Liver (tissue), 9 donors: ENCODE results near the gene FNBP1. TPM values are rescaled to one million over a fixed set of nuclear protein-coding genes. Genes with fewer than 3 reads are reported as not detected.

ENCODE experiments used
- DNase-seq: peaks from one replicate; pipeline ENCODE4 v3.0.0-alpha.2; 2017; ENCODE audit warnings: low spot score
- H3K27ac ChIP-seq, 2 donors: one replicate each; pipeline ENCODE4 v1.7.0; 2013; ENCODE audit warnings: inconsistent platforms in 2 of 2, low read length in 2 of 2, control low read depth in 1 of 2, low read depth in 1 of 2, mild to moderate bottlenecking in 1 of 2
- H3K27me3 ChIP-seq, 4 donors: one replicate each; pipeline versions ENCODE4 v1.6.1 to v1.7.0; 2013; ENCODE audit warnings: low read length in 3 of 4, inconsistent platforms in 1 of 4, mild to moderate bottlenecking in 1 of 4, moderate library complexity in 1 of 4; ENCODE audit not compliant: control insufficient read depth in 4 of 4, insufficient read depth in 4 of 4
- H3K36me3 ChIP-seq, 4 donors: one replicate each; pipeline versions ENCODE4 v1.6.1 to v1.7.0; 2013; ENCODE audit warnings: low read length in 3 of 4, mild to moderate bottlenecking in 3 of 4, low read depth in 1 of 4, moderate library complexity in 1 of 4; ENCODE audit not compliant: control insufficient read depth in 4 of 4, insufficient read depth in 3 of 4
- H3K4me1 ChIP-seq, 4 donors: one replicate each; pipeline versions ENCODE4 v1.6.1 to v1.7.0; 2013; ENCODE audit warnings: low read length in 3 of 4, mild to moderate bottlenecking in 3 of 4, moderate library complexity in 1 of 4; ENCODE audit not compliant: control insufficient read depth in 4 of 4, insufficient read depth in 4 of 4
- H3K4me3 ChIP-seq, 3 donors: one replicate each; pipeline versions ENCODE4 v1.6.1 to v1.7.0; 2013; ENCODE audit warnings: low read length in 3 of 3, control low read depth in 1 of 3, low read depth in 1 of 3, mild to moderate bottlenecking in 1 of 3
- H3K9ac ChIP-seq, 2 donors: one replicate each; pipeline ENCODE4 v1.7.0; 2013; ENCODE audit warnings: low read length in 2 of 2, mild to moderate bottlenecking in 2 of 2, moderate library complexity in 2 of 2, control low read depth in 1 of 2, low read depth in 1 of 2
- H3K9me3 ChIP-seq, 4 donors: one replicate each; pipeline versions ENCODE4 v1.6.1 to v1.7.0; 2013; ENCODE audit warnings: low read length in 3 of 4; ENCODE audit not compliant: control insufficient read depth in 4 of 4
- CTCF ChIP-seq: fragments of 150-350 bp; IDR thresholded peaks from 2 replicates; pipeline ENCODE4 v1.5.1; 2017; ENCODE audit warnings: improper control_type of control experiment, low read depth, low read length; ENCODE audit not compliant: missing input control
- FOXA1 ChIP-seq: IDR thresholded peaks from 2 replicates; pipeline ENCODE4 v1.6.1; 2016; ENCODE audit warnings: antibody characterized with exemption
- HNF4A ChIP-seq, 2 donors: conservative IDR thresholded peaks; 2 replicates each; pipeline ENCODE4 v1.6.1; 2016; ENCODE audit warnings: antibody characterized with exemption in 2 of 2, mild to moderate bottlenecking in 2 of 2
- HNF4G ChIP-seq: IDR thresholded peaks from 2 replicates; pipeline ENCODE4 v1.6.1; 2016; ENCODE audit warnings: antibody characterized with exemption
- JUND ChIP-seq, 2 donors: IDR thresholded peaks; 2 replicates each; pipeline ENCODE4 v1.6.1; 2016; ENCODE audit warnings: antibody characterized with exemption in 2 of 2
- NR2F2 ChIP-seq: IDR thresholded peaks from 2 replicates; pipeline ENCODE4 v1.6.1; 2016; ENCODE audit warnings: antibody characterized with exemption
- RAD21 ChIP-seq, 2 donors: IDR thresholded peaks; 2 replicates each; pipeline ENCODE4 v1.6.1; 2016; ENCODE audit warnings: antibody characterized with exemption in 2 of 2, mild to moderate bottlenecking in 2 of 2
- REST ChIP-seq: IDR thresholded peaks from 2 replicates; pipeline ENCODE4 v1.6.1; 2016; ENCODE audit warnings: antibody characterized with exemption, mild to moderate bottlenecking
- RXRA ChIP-seq, 2 donors: IDR thresholded peaks; 2 replicates each; pipeline ENCODE4 v1.6.1; 2017 to 2018; ENCODE audit warnings: antibody characterized with exemption in 2 of 2, mild to moderate bottlenecking in 1 of 2
- ZBTB33 ChIP-seq: IDR thresholded peaks from 2 replicates; pipeline ENCODE4 v1.6.1; 2016; ENCODE audit warnings: antibody characterized with exemption
- WGBS: extraction: QIAGEN DNeasy Blood & Tissue Kit; methylation state at CpG from one replicate; pipeline ENCODE4 v1.1.7; 2013; 5-methylcytosine and 5-hydroxymethylcytosine counted together
- polyA plus RNA-seq, 2 donors: library from polyadenylated mRNA; stranded (reverse) in 1 of 2; unstranded in 1 of 2; fragments of 200-250 nt in 1 of 2; fragments of >200 nt in 1 of 2; fragmentation: Nextera tagmentation in 1 of 2; extraction: Ambion mirVana in 1 of 2; gene quantifications; one replicate each; pipeline versions ENCODE4 v1.2.1 to v1.2.3, GENCODE V29; 2013 to 2015
- total RNA-seq, 2 donors: library from RNA; depleted of rRNA; stranded (reverse); fragments of >200 nt; gene quantifications; one replicate each; pipeline ENCODE4 v1.2.3, GENCODE V29; 2014
- TF ChIP-seq, protein P1 (sequence below): IDR thresholded peaks from 2 replicates; pipeline ENCODE4 v1.6.1; 2016; ENCODE audit warnings: antibody characterized with exemption
- donor health status: healthy.
- donor health status: healthy.
- donor health status: healthy.
- donor health status: healthy.
- donor health status: healthy.

FNBP1 gene
- total and polyA plus RNA-seq, 4 donors, result 6.6 to 15.6 (median 12.3) TPM

GRCh38 chr9:129958796-129959195, 84.2 kb downstream of the FNBP1 start:
- 95% methylated on average over 1 of the region's 1 CpG for WGBS

More at GRCh38 chr9:129958796-129959195, 84.2 kb downstream of the FNBP1 start:
- H3K27ac ChIP-seq, result no peak overlapping the region
- no peaks in the 10 kb centered on the region for H3K9me3 ChIP-seq
- DNase-seq, result no peak
- H3K4me1 ChIP-seq, result peaks cover 1 to 5% (median 3%) of the 10 kb centered on the region in 4 donors
- TF ChIP-seq HNF4A (conservative IDR thresholded peaks at IDR 0.05) (no peak), RXRA (IDR thresholded peaks at IDR 0.05) (no peak), FOXA1 (no peak), CTCF (no peak), RAD21 (IDR thresholded peaks at IDR 0.05) (no peak), JUND (IDR thresholded peaks at IDR 0.05) (no peak), HNF4G (no peak), NR2F2 (no peak), REST (no peak), ZBTB33 (no peak)
- TF ChIP-seq, protein P1, sequence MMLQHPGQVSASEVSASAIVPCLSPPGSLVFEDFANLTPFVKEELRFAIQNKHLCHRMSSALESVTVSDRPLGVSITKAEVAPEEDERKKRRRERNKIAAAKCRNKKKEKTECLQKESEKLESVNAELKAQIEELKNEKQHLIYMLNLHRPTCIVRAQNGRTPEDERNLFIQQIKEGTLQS, result no peak
- H3K36me3 ChIP-seq, result peaks cover 2 to 10% (median 5%) of the 10 kb centered on the region in 4 donors
- no peaks in the 10 kb centered on the region for H3K27me3 ChIP-seq
- no peak overlapping the region for H3K9ac ChIP-seq
- no peak overlapping the region for H3K4me3 ChIP-seq
